ENCODE results near the gene RPL36AL. TPM values are rescaled to one million over a fixed set of nuclear protein-coding genes. Genes with fewer than 3 reads are reported as not detected.
A peak's percentile ranks its signal among the peaks of the same experiment; 100 is the strongest.
"Not testable (repeated sequence)": the region's sequence is repeated elsewhere in the genome, so short reads cannot be mapped to it uniquely, and the experiment has no call there.

RPL36AL gene
- total RNA-seq, 2 experiments from 2014 or later: 250 to 266 TPM

DNA sequence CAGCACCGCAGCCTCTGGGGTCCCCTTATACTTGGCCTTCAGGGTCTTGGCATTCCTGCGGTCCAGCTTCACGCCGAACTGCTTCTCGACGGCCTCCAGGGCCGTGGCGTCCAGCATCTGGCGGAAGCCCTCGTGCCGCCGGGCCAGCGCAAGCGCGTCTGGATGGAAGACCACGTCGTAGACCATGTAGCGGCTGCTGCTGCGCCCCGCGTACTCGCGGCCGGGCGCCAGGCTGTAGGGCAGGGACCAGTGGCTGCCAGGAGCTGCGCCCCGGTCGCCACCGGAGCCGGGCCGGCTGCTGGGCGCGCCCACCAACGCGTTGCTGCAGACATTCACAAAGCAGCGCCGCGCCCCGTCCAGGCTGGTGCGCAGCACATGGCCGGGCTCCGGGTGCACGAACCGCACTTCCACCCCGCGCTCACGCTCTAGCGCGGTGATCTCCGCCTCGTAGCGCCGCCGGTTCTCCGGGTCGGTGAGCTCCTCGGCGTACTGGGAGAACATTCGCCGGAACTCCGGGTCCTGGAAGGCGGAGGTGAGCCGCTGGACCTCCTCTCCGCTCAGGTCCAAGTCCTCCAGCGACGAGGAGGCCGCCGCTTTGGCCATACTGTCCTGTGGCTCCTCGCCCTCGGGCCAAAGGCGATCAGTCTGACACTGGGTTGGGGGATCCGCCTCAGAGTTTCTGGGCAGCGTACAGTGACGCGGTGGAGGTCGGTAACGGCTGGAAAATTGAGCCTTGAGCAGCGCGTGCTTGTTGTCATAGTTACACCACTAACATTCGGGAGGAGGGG lies 14.3 kb upstream of the RPL36AL start, which contains the start of gene DNAAF2:
DNAAF2 (minus strand) TSS at position 698 of the 788 bp plus-strand sequence; CDS start at position 603, 95 bp downstream.
- peak; percentile 71 for DNase-seq
- intact Hi-C loops (cut with micrococcal nuclease): loop anchor here (1.0 to 5.0 kb wide), 18 partner anchors 14 to 1153 kb away; partner anchors contain the start of genes DMAC2L, KLHDC2, L2HGDH and LRR1
- Mint-ChIP-seq H3K27me3 (ENCODE audit: low read depth) (no peaks in the 10 kb centered on the region), H3K4me1 (ENCODE audit: low read depth) (peaks cover 50% of the 10 kb centered on the region), H3K4me3 (peak within 1 kb of the TSS; percentile 96), H3K36me3 (ENCODE audit: low read depth) (peaks cover 31% of the 10 kb centered on the region), H3K27ac (peak within 1 kb of the TSS; percentile 93), H3K9me3 (no peaks in the 10 kb centered on the region)
- CTCF ChIA-PET: interaction anchor here (0.6 to 6.1 kb wide), 25 partner anchors 13 to 686 kb away, joined by 3 to 77 read pairs (median 3); partner anchors contain the start of genes KLHDC2, MGAT2, NEMF and RPL36AL

DNA sequence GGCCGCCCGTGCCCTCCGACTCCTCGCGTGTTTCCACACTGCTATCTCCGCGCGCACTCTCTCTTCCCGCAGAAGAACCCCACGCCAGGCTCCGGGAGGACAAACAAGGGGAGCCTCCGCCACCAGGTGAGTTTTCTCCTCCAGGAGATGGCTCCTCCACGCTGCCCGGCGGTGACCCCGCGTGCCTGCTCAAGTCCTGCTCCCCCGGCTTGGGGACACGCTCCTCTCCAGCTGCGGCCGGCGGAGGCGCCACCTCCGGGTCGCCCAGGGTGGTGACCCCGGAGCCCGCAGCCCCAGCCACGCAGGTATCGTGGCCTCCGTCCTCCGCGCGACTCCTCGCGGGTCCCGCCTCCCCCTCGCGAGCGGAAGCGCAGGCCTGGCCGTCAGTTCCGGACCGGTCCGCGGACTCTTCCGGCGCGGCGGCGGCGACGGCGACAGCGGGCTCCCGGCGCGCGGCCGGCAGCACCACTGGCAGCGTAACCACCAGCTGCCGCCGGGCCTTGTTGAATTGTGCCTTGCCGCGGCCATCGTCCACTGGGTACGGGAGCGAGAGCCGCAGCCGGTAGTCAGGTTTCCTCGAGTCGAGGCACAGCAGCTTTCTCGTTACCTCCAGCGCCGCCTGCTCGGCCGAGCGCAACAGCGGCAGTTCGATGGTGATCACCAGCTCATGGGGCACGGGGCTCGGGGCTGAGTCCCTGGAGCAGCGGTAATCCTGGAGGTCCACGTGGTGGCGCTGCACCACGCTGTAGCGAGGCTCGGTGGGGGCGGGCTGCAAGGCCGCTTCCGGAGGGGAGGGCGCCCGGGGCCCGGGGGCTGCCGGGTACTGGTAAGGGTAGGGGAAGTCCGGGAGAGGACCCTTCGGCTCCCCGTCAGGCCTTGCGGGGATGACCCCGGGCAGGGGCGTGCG lies 13.5 kb upstream of the RPL36AL start:
- H3K36me3 Mint-ChIP-seq (ENCODE audit: low read depth): peaks cover 26% of the 10 kb centered on the region
- no peaks in the 10 kb centered on the region for H3K9me3 Mint-ChIP-seq
- H3K4me3 Mint-ChIP-seq: peak overlapping the region; percentile 96
- CTCF ChIA-PET: interaction anchor here (0.6 to 6.1 kb wide), 31 partner anchors 12 to 687 kb away, joined by 3 to 77 read pairs (median 3); partner anchors contain the start of genes KLHDC2, MGAT2, NEMF and RPL36AL
- DNase-seq: peak; percentile 96
- intact Hi-C loops (cut with micrococcal nuclease): loop anchor here (1.0 to 5.0 kb wide), 19 partner anchors 14 to 1153 kb away; partner anchors contain the start of genes DMAC2L, KLHDC2, L2HGDH and LRR1
- no peaks in the 10 kb centered on the region for H3K27me3 Mint-ChIP-seq (ENCODE audit: low read depth)
- peaks cover 50% of the 10 kb centered on the region for H3K4me1 Mint-ChIP-seq (ENCODE audit: low read depth)
- peak overlapping the region; percentile 92 for H3K27ac Mint-ChIP-seq

DNA sequence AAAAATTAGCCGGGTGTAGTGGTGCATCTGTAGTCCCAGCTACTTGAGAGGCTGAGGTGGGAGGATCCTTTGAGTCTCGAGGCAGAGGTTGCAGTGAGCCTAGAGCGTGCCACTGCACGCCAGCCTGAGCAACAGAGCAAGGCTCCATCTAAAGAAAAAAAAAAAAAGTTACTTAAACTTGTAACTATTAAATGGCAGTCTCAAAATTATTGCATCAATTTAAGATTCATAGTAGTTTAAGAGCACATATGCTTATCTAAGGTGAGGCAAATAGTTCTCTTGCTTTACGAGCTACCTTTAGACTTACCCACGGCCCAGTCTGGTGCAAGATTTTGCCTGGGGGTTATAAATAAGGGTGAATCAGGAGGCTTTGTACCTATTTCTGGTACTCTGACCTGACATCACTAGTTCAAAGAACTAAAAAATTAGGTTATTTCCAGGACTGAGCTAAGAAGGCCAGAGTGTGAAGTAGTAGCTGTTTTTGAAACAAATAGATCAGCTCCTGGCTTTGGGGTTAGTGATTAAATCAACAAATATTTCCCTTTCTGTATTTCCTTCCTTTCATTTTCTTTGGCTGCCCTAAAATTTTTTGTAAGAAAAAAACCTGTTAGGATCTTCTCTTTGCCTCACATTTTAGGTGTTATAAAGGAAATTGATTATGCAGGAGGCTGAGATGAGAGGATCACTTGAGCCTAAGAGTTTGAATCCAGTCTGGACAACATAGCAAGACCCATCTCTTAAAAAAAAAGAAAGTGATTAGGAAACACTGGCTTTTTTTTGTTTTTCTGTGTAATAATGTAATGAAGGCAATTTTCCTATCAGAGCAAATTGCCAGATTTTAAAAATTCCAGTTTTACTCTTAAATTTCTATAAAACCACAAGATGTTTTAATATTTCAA lies 3.8 kb upstream of the RPL36AL start:
- CTCF ChIA-PET: interaction anchor here (0.6 to 5.7 kb wide), 5 partner anchors 9 to 563 kb away, joined by 3 to 77 read pairs (median 4); partner anchors contain the start of gene DNAAF2
- Mint-ChIP-seq H3K4me1 (ENCODE audit: low read depth) (peaks cover 51% of the 10 kb centered on the region), H3K36me3 (ENCODE audit: low read depth) (peaks cover 37% of the 10 kb centered on the region), H3K9me3 (no peaks in the 10 kb centered on the region), H3K27ac (peak overlapping the region; percentile 82), H3K27me3 (ENCODE audit: low read depth) (no peaks in the 10 kb centered on the region), H3K4me3 (peak overlapping the region; percentile 56)
- DNase-seq: peak; percentile 41
- intact Hi-C loops (cut with micrococcal nuclease): loop anchor here (1.0 to 5.0 kb wide), 4 partner anchors 348 to 897 kb away; partner anchors contain the start of genes DMAC2L and L2HGDH

DNA sequence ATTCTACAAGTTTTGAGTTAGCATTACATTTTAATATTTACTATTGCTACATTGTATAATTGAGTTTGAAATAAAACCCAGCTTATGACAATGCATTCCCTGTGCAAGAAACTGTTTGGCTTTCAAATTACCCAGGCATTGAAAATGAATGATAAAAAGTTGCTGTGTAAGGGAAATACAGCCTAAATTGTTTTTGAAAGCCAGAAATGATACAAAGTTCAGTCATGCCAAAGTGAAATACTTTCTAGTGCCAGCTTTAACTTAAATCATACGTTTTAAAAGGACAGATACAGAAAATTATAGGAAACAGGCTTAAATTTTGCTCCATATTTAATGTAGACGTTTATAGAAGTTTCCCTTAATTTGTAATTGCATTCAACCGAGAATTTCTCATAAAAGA lies 3.0 kb upstream of the RPL36AL start:
- H3K4me3 Mint-ChIP-seq: peak overlapping the region; percentile 56
- intact Hi-C loops (cut with micrococcal nuclease): loop anchor here (5.0 kb wide), 3 partner anchors 349 to 689 kb away; partner anchors contain the start of genes DMAC2L and L2HGDH
- H3K27ac Mint-ChIP-seq: peak overlapping the region; percentile 82
- CTCF ChIA-PET: interaction anchor here (0.7 to 5.7 kb wide), 2 partner anchors 9 to 564 kb away, joined by 4 to 77 read pairs; partner anchors contain the start of gene DNAAF2
- peaks cover 51% of the 10 kb centered on the region for H3K4me1 Mint-ChIP-seq (ENCODE audit: low read depth)
- no peak for DNase-seq
- H3K9me3 Mint-ChIP-seq: no peaks in the 10 kb centered on the region
- no peaks in the 10 kb centered on the region for H3K27me3 Mint-ChIP-seq (ENCODE audit: low read depth)
- H3K36me3 Mint-ChIP-seq (ENCODE audit: low read depth): peaks cover 43% of the 10 kb centered on the region

DNA sequence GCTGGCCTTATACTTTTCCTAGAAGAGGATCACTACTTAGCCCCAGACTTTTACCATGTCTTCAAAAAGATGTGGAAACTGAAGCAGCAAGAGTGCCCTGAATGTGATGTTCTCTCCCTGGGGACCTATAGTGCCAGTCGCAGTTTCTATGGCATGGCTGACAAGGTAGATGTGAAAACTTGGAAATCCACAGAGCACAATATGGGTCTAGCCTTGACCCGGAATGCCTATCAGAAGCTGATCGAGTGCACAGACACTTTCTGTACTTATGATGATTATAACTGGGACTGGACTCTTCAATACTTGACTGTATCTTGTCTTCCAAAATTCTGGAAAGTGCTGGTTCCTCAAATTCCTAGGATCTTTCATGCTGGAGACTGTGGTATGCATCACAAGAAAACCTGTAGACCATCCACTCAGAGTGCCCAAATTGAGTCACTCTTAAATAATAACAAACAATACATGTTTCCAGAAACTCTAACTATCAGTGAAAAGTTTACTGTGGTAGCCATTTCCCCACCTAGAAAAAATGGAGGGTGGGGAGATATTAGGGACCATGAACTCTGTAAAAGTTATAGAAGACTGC lies 1.7 kb upstream of the RPL36AL start:
- Mint-ChIP-seq H3K4me3 (peak overlapping the region; percentile 97), H3K9me3 (no peaks in the 10 kb centered on the region), H3K4me1 (ENCODE audit: low read depth) (peaks cover 58% of the 10 kb centered on the region), H3K27ac (peak overlapping the region; percentile 97), H3K27me3 (ENCODE audit: low read depth) (no peaks in the 10 kb centered on the region), H3K36me3 (ENCODE audit: low read depth) (peaks cover 47% of the 10 kb centered on the region)
- no peak for DNase-seq
- CTCF ChIA-PET: interaction anchor here (0.6 to 5.7 kb wide), 5 partner anchors 11 to 239 kb away, joined by 3 to 77 read pairs (median 3); partner anchors contain the start of genes DNAAF2 and LRR1
- intact Hi-C loops (cut with micrococcal nuclease): loop anchor here (5.0 kb wide), 3 partner anchors 350 to 690 kb away; partner anchors contain the start of genes DMAC2L and L2HGDH

DNA sequence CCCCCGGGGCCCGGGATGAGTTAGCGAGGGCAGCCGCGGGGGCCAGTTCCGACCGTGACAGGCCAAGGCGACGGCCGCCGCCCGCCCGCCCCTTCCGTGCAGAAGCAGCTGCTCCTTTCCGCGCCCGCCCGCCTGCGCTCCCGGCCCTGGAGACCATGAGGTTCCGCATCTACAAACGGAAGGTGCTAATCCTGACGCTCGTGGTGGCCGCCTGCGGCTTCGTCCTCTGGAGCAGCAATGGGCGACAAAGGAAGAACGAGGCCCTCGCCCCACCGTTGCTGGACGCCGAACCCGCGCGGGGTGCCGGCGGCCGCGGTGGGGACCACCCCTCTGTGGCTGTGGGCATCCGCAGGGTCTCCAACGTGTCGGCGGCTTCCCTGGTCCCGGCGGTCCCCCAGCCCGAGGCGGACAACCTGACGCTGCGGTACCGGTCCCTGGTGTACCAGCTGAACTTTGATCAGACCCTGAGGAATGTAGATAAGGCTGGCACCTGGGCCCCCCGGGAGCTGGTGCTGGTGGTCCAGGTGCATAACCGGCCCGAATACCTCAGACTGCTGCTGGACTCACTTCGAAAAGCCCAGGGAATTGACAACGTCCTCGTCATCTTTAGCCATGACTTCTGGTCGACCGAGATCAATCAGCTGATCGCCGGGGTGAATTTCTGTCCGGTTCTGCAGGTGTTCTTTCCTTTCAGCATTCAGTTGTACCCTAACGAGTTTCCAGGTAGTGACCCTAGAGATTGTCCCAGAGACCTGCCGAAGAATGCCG lies 872 bp upstream of the RPL36AL start:
- peak overlapping the region; percentile 97 for H3K27ac Mint-ChIP-seq
- peaks cover 56% of the 10 kb centered on the region for H3K4me1 Mint-ChIP-seq (ENCODE audit: low read depth)
- no peaks in the 10 kb centered on the region for H3K27me3 Mint-ChIP-seq (ENCODE audit: low read depth)
- intact Hi-C loops (cut with micrococcal nuclease): loop anchor here (2.0 to 5.0 kb wide), 5 partner anchors 351 to 1106 kb away; partner anchors contain the start of genes DMAC2L and L2HGDH
- CTCF ChIA-PET: interaction anchor here (0.6 to 5.7 kb wide), 12 partner anchors 12 to 231 kb away, joined by 3 to 77 read pairs (median 4); partner anchors contain the start of genes DNAAF2, KLHDC2, LRR1 and NEMF
- peak; percentile 69 for DNase-seq
- peak overlapping the region; percentile 97 for H3K4me3 Mint-ChIP-seq
- H3K9me3 Mint-ChIP-seq: no peaks in the 10 kb centered on the region
- peaks cover 45% of the 10 kb centered on the region for H3K36me3 Mint-ChIP-seq (ENCODE audit: low read depth)

DNA sequence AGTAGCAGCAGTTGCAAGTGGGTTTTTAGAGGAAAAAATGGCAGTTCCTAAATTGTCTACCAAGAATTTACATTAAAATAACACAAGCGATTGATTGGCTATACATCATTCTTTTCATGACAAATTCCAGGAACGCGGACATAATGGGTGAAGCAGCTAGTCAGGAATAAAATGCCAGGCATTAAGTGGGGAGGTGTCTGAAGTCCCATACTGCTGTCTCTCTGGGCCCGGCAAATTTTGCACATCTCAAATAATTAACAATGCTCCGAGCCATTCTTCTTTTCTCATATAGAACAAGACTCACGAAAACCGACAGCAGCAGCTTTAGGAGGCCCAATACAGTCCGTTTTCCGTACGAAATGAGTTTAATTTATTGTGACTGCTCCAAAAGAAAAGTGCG lies 696 bp downstream of the RPL36AL start:
- CTCF ChIA-PET: interaction anchor here (1.0 to 5.7 kb wide), 9 partner anchors 13 to 478 kb away, joined by 3 to 77 read pairs (median 4); partner anchors contain the start of genes DNAAF2, KLHDC2, LRR1 and NEMF
- intact Hi-C loops (cut with micrococcal nuclease): loop anchor here (1.0 to 5.0 kb wide), 14 partner anchors 15 to 1107 kb away; partner anchors contain the start of genes DMAC2L, KLHDC2, L2HGDH and LRR1
- H3K9me3 Mint-ChIP-seq: no peaks in the 10 kb centered on the region
- peaks cover 48% of the 10 kb centered on the region for H3K4me1 Mint-ChIP-seq (ENCODE audit: low read depth)
- H3K4me3 Mint-ChIP-seq: peak overlapping the region; percentile 97
- DNase-seq: no peak
- H3K27ac Mint-ChIP-seq: peak overlapping the region; percentile 97
- H3K36me3 Mint-ChIP-seq (ENCODE audit: low read depth): peaks cover 46% of the 10 kb centered on the region
- H3K27me3 Mint-ChIP-seq (ENCODE audit: low read depth): no peaks in the 10 kb centered on the region

DNA sequence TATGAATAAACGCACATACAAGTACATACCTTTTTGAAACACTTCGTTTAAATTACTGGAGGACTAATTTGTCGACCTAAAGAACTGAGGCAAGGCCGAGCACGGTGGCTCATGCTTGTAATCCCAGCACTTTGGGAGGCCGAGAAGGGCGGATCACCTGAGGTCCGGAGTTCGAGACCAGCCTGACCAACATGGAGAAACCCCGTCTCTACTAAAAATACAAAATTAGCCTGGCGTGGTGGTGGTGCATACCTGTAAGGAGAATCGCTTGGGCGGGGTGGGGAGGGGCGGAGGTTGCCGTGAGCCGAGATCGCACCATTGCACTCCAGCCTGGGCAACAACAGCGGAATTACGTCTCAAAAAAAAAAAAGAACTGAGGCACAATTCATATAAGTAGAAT lies 1.2 kb downstream of the RPL36AL start:
- peaks cover 47% of the 10 kb centered on the region for H3K4me1 Mint-ChIP-seq (ENCODE audit: low read depth)
- H3K27ac Mint-ChIP-seq: peak overlapping the region; percentile 97
- DNase-seq; H3K27me3 Mint-ChIP-seq (ENCODE audit: low read depth); H3K9me3 Mint-ChIP-seq; intact Hi-C loops (cut with micrococcal nuclease): not testable (repeated sequence)
- H3K36me3 Mint-ChIP-seq (ENCODE audit: low read depth): peaks cover 47% of the 10 kb centered on the region
- CTCF ChIA-PET: interaction anchor here (1.1 to 5.7 kb wide), 4 partner anchors 14 to 236 kb away, joined by 4 to 77 read pairs (median 8); partner anchors contain the start of genes DNAAF2 and RPS29
- H3K4me3 Mint-ChIP-seq: peak overlapping the region; percentile 97

DNA sequence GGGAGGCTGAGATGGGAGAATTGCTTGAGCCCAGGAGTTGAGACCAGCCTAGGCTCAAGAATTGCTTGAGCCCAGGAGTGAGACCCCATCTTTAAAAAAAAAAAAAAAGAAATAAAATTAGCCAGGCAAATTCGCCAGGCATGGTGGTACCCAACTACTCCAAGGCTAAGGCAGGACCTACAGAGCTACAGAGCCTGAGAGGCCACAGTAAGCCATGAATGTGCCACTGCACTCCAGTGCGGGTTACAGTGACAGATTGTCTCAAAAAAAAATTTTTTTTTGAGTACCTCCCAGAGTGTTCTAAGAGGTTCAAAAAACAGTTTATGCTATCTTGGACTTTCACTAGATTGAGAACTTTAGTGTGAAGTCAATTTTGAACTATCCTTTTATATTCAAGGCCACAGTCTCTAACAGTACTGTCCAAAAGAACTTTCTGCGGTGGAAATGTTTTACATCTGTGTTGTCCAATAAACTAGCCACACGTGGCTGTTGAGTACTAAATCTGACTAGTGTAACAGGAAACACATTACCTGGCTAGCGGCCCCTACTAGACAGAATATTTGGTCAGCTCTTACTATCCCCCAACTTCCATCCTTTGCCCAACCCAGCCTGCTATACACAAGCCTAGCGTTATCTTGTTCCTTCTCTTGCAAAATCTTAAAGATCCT lies 2.4 kb downstream of the RPL36AL start:
- Mint-ChIP-seq H3K9me3 (no peaks in the 10 kb centered on the region), H3K27me3 (ENCODE audit: low read depth) (no peaks in the 10 kb centered on the region), H3K36me3 (ENCODE audit: low read depth) (peaks cover 43% of the 10 kb centered on the region), H3K27ac (peak overlapping the region; percentile 48), H3K4me1 (ENCODE audit: low read depth) (peaks cover 37% of the 10 kb centered on the region), H3K4me3 (no peak overlapping the region)
- intact Hi-C loops (cut with micrococcal nuclease): no loop called here
- DNase-seq: no peak
- CTCF ChIA-PET: interaction anchor here (1.5 kb wide), 1 partner anchor 15 kb away, joined by 4 read pairs; no protein-coding TSS in a partner anchor
